Colon (tissue), 2 donors: ENCODE measurements around the gene EVI5.
"Not testable (repeated sequence)": the region's sequence is repeated elsewhere in the genome, so short reads cannot be mapped to it uniquely, and the experiment has no call there.

Source experiments
- FAIRE-seq: peaks from 2 replicates; lab custom pipeline; 2012; peaks lifted over from hg19 to GRCh38; lab: Jason Lieb, UNC
- donor health status: control.
- donor health status: control.

EVI5 gene

DNA sequence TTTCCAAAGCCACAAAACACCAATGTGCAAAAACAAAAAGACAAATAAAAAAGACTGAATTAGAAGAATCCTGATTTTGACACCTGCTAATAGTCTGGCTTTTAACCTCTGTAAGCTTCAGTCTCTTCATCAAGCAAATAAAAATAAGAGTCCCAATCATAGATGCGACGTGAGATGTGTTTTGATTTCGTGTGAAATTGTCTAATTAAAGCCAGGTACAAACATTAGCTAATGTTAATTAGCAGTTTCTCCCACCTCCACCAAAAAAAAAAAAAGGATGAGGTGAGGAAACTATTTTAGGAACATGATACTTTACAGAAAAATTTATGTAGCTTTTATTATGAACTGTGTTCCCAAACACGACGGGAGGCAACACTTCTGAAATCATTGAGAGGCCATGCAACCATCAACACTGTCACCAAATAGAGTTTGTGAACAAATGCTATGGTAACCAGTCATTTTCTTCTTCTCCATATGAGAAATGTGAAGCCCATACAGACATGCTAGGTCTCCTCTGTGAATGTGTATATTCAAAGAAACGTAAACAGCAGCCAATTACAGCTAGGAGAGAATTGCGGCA, 6.7 kb upstream of the EVI5 start:
- FAIRE-seq: no peak

DNA sequence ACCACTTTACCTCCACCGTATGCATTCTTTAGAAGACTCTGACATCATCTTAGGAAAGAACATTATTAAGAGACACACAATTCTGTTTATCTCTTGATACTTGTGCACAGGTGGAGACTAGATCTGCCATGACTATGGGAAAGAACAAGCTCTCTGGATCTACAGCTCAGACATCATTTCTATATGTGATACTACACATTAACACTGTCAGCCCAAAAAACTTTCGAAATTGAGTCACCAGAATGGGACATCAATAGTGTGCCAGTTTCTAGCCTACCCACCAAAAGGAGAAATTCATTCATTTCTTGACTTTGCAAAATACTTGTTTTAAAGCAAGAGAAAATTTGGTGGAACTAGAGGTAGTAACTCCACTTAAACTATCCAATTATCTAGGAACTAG, 6.0 kb upstream of the EVI5 start:
- FAIRE-seq: no peak

- FAIRE-seq: no peak
Measured at GRCh38 chr1:92790081-92790480, 5.2 kb upstream of the EVI5 start.

DNA sequence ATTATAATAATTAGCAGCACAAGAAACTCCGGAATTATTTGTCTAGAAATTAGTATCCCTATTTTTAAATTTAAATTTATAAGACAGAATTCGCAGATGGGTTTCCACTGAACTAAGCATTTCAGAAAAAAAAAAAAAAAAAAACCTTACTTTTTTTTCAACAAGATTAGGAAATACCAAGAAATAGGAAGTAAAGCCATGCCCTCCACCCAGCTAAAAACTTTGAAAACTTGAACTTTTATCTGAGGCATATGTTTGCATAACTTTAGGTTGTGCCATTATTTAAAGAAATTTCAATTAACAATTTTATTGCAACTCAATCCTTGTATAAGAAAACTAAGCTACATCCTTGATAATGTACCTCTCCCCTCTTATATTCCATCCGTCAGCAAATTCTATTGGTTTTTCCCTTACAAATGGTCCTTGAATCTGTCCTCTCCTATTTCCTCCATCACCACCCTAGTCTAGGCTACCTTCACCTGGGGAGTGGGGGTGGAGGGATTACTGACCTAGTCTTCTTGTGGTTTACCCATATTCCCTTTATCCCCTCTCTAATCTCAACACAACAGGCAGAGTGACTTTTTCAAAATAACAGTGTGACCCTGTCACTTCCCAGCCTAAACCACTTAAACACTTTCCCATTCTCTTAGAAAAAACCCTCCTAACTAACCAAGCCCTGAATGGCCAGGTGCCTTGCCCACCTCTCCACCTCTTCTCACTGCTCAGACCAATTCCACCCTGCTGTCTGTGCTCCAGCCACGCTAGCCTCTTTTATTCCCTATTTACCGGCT, 1.4 kb upstream of the EVI5 start:
- FAIRE-seq: no peak

- no peak for FAIRE-seq
Measured at GRCh38 chr1:92784021-92784638, 778 bp downstream of the EVI5 start.

DNA sequence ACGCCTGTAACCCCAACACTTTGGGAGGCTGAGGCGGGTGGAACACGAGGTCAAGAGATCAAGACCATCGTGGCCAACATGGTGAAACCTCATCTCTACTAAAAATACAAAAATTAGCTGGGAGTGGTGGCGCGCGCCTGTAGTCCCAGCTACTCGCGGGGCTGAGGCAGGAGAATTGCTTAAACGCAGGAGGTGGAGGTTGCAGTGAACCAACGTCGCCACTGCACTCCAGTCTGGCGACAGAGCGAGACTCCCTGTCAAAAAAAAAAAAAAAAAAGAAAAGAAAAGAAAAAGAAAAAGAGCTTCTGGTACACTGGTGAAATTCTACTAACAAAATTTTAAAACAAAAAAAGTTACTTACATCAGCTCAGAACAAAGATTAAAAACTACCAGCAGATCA, 1.4 kb downstream of the EVI5 start:
- FAIRE-seq: not testable (repeated sequence)

GRCh38 chr1:92778376-92778775, 6.5 kb downstream of the EVI5 start:
- no peak for FAIRE-seq

DNA sequence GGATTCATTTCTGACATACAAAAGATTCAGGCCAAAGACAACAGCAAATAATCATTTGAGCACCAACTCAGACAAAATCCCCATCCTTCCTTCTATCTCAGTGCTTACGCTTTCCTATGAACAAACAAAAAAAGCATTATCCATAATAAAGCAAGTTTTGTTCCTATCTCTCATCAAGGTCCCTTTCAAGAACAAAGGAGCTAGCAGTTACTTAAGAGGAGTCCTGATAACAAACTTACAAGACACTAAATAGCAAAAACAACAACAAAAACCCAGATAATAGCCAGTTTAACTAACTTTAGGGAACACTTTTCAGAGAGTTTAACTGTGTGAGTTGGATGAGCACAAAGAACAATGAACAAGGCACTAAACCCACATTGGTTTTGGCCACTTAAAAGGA, 10.5 kb downstream of the EVI5 start:
- FAIRE-seq: no peak

DNA sequence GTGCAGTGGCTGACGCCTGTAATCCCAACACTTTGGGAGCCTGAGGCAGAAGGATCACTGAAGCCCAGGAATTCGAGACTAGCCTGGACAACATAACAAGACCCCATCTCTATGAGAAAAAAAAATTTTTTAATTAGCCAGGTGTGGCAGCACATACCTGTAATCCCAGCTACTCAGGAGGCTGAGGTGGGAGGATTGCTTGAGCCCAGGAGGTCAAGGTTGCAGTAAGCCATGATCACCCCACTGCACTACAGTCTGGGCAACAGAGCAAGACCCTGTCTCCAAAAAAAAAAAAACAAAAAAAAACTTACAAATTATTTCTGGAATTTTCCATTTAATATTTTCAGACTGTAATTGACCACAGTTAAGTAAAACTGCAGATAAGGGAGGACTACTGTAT, 11.2 kb downstream of the EVI5 start:
- FAIRE-seq: not testable (repeated sequence)

DNA sequence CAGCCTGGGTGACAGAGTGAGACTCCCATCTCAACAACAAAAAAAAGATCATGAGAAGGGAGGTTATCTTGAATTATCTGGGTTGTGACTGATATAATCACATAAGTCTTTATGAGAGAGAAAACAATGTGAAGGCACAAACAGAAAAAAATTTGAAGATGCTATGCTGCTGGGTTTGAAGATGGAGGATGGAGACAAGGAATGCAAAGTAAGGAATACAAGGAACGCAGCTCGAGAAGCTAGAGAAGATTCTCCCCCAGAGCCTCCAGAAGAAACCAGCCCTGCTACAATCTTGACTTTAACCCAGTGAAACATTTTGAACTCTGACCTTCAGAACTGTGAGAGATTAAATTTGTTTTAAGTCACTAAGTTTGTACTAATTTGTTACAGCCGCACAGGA, 15.1 kb downstream of the EVI5 start:
- FAIRE-seq: no peak

DNA sequence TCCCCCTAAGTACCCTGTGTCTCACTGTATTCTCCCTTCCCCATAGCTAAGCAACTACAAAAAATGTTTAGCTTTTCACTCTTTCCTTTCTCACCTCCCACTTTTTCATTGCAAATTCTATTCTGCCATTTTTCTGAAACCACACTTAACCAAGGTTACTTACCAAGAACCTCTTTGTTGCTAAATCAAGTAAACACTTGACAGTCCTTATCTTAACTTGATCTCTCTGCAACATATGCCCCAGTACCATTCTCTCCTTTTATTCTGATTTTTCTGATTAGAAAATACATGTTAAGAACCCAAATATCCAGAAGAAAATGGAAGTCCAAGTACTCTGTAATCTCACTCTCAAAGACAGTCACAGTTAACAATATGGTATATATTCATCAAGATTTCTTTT, 16.0 kb downstream of the EVI5 start:
- no peak for FAIRE-seq

GRCh38 chr1:92768296-92768695, 16.6 kb downstream of the EVI5 start:
- FAIRE-seq: no peak

- no peak for FAIRE-seq
Measured at GRCh38 chr1:92764116-92764515, 20.8 kb downstream of the EVI5 start.

GRCh38 chr1:92762355-92762754, 22.6 kb downstream of the EVI5 start:
- FAIRE-seq: no peak

DNA sequence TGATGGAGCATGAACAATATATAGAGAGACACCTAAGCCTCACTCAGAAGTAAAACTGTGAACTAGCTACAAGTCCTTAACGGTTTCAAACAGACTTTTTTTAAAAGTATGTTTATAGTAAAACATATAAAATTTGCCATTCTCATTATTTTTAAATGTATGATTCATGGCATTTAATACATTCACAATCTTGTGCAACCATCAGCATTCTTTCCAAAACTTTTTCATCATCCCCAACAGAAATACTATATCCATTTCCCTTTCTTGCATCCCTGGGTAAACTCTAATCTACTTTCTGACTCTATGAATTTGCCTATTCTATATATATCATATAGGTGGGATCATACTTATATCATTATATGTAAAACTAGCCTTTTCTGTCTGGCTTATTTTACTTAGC, 25.5 kb downstream of the EVI5 start:
- no peak for FAIRE-seq

DNA sequence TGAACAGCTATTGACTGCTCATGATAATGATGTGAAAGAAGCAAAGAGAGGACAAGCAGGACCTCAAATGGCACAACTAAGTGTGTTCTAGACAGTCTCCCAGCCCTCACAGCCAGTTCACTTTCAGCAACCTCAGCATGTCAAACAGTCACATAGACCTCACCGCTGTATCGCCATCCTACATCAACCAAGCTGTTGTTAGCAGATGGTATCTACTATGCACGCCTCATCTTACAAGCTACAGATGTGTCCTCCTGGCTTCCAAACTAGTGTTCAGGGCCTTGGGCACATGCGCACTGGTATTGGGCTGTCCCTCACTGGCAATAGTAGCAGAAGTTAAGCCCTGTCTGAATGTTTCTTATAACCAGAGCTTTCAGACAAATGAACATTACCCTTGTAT, 28.4 kb downstream of the EVI5 start:
- FAIRE-seq: no peak

GRCh38 chr1:92755541-92756461, 29.1 kb downstream of the EVI5 start:
- FAIRE-seq: no peak

DNA sequence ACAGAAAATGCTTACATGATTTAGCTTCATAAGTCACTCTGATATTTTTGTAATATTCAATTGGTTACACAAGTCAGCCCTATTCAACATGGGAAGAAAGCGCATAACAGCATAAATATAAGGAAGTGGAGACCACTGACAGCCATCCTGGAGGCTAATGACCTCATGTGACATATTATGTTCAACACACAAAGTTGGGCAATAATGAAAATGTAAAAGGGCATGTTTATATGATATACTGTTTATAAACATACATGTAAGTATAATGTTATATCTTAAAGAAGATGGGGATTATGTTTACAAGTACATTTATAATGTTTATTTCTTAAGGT, 30.2 kb downstream of the EVI5 start:
- FAIRE-seq: no peak

GRCh38 chr1:92754000-92754718, 30.7 kb downstream of the EVI5 start:
- no peak for FAIRE-seq

- no peak for FAIRE-seq
Measured at GRCh38 chr1:92752719-92753118, 32.2 kb downstream of the EVI5 start.

- FAIRE-seq: no peak
Measured at GRCh38 chr1:92749024-92749634, 35.8 kb downstream of the EVI5 start.

DNA sequence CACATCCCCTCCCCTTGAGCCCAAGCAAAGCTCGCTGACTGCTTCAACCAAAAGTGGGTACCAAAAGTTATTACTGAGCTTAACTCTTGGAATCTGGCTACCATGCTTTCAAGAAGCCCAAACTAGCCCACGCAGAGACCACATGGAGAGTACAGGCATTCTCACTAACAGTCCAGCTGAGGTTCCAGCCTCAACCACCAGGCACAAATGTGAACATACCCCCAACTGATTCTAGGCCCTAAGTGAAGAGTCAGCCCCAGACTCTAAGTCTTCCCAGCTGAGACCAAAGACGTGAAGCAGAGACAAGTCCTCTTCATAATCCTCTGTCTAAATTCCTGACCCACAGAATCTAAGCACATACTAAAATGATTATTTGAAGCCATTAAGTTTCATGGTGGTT, 36.8 kb downstream of the EVI5 start:
- FAIRE-seq: no peak
